Esophagus muscularis mucosa (tissue), 3 donors: Measurements from ENCODE around the gene OSGEP.

Source experiments
- POLR2A ChIP-seq: fragments of 450-650 bp; IDR thresholded peaks from one replicate; pipeline ENCODE4 v1.6.1; 2017; ENCODE audit warnings: antibody characterized with exemption, moderate library complexity, mild to moderate bottlenecking, low read depth
- TF ChIP-seq, protein P1 (sequence below), 3 experiments: fragments of 200-600 bp in 2 of 3; fragments of 450-650 bp in 1 of 3; sonication (generic) in 2 of 3; IDR thresholded peaks; one replicate each; pipeline ENCODE4 v1.5.1; 2017 to 2019; ENCODE audit warnings: antibody characterized with exemption in 3 of 3, mild to moderate bottlenecking in 2 of 3, moderate library complexity in 1 of 3

DNA sequence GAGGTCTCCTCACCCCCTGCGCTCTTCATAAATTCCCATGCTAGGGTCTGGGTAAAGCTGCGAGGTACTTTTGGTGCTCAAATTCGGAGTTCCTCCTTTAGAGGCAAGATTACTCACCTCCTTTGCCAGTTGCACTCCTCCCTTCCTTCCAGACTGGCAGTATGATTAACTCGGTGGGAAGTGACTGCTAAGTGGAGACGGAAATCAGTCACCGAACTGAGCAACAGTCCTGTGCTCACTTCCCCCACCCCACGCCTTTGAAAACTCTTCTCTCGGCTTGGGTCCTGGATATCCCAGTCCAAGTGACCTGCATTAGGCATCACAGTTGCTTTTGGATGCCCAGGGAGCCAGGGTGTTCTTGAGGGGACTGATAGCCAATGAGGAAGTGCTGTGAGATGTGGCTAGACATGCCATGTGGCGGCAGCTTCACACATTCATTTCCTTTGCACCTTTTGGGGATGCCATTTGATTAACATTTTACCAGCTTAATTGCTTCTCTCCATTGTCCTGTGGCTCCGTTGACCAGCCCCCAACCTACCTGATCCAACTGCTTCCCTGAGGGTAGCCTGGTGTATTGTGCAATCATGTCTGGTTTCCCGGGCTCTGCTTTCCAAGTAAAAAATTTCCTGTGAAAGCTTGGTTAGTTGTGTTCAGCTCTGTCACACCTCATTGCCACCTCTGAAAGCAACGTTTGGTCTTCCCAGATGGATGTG is 15.4 kb upstream of the OSGEP start:
- TF ChIP-seq, protein P1, sequence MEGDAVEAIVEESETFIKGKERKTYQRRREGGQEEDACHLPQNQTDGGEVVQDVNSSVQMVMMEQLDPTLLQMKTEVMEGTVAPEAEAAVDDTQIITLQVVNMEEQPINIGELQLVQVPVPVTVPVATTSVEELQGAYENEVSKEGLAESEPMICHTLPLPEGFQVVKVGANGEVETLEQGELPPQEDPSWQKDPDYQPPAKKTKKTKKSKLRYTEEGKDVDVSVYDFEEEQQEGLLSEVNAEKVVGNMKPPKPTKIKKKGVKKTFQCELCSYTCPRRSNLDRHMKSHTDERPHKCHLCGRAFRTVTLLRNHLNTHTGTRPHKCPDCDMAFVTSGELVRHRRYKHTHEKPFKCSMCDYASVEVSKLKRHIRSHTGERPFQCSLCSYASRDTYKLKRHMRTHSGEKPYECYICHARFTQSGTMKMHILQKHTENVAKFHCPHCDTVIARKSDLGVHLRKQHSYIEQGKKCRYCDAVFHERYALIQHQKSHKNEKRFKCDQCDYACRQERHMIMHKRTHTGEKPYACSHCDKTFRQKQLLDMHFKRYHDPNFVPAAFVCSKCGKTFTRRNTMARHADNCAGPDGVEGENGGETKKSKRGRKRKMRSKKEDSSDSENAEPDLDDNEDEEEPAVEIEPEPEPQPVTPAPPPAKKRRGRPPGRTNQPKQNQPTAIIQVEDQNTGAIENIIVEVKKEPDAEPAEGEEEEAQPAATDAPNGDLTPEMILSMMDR (IDR thresholded peaks at IDR 0.05), result no peak
- TF ChIP-seq POLR2A, result no peak
